Activated CD4-positive, alpha-beta T cell treated with anti-CD3 and anti-CD28 coated beads for 4 hours (primary cell): ENCODE measurements around the gene TMEM167A.
"Not testable (repeated sequence)": the region's sequence is repeated elsewhere in the genome, so short reads cannot be mapped to it uniquely, and the experiment has no call there.

Experiments used
- DNase-seq, 2 donors: peaks; one replicate each; pipeline ENCODE4 v3.0.0-alpha.2; 2020

Gene TMEM167A

DNA sequence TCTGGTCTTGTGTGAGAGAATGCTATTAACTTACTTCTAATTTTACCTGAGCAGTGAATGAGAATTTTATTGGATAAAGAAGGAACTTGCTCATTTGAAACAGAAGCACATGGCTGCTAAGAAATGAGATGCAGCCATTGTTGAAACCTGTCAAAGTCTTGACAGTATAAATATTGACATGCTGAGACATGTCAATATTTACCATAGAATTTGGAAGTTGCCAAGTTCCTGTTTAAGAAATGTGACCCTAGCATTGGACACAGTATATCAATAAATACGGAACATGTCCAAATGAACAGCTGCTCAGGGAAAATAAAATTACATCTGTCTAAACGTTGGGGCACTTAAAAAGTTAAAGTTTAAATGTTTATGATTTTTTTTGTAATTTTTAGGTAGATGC lies 7.9 kb upstream of the TMEM167A start:
- DNase-seq: no peak

DNA sequence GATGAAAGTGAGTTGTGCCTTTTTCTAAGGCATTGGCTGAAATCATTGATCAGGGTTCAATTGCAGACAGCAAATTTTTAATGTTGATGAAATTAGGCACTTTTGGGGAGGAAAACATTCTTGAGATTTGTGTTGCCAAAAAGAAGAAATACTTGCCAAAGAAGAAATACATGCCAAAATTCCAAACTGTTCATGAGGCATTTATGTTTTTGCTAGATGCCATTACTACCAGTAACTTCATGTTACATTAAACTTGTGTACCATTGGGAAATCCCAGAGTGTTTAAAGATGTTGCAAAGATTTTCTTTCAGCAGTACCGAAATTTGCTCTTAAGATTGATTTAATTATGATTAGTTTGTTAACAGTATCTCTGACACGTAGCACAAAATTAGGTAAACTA lies 7.1 kb upstream of the TMEM167A start:
- no peak for DNase-seq

DNA sequence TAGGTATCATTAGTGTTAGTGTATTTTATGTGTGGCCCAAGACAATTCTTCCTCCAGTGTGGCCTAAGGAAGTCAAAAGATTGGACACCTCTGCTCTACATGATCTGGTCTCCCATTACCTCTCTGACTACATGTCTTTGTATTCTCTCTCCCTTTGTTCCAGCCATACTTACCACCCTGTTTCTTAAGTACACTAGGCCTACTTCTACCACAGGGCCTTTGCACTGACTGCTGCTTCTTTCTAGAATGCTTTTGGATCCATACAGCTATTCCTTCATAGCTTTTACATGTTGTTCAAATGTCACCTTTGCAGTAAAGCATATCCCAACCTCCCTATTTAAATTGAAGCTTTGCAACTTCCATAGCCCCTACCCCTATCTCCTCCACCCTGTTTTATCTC lies 5.6 kb upstream of the TMEM167A start:
- no peak for DNase-seq

DNA sequence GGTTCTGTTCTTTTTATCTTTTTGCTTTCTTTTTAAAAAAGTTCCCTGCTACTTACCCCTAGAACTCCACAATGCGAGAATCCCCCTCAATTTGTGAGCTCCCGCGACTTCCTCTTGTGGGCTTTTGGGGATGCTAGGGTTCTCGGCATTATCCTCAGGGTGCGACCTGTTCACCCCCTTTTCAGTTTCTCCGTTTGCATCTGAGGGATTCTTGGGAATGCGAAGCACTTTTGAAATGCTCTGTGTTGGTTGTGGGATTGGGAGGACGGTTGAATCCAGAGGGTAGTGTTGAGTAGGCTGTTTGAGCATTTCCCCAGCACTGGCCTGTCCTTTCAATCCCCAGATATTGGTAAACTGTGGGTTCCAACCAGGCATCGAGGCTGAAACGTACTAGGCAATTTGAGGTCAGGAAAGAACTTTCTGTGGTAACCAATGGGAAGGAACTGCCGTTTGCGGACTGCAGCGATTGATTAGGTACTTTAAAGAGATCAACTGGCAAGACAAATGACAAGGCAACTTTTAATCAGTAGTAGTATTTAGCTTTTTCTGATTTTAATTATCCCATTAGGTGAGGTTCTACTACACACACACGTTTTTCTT lies 568 bp upstream of the TMEM167A start:
- no peak for DNase-seq

DNA sequence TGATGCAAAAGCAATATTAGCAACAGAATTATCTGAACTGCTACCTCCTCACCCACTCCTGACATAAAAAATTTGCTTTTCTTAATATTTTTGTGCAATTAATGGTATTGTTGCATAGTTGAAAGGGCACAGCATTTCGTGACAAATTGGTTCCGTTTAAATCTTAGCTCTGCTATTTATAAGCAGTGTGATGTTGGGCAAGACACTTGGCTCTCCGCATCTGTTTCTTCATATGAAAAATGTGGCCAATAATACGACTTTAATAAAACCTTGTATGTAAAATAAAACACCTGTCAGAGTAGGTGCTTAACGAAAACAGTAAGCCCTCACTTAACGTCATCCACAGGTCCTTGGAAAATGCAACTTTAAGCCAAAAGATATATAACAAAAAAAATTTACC lies 4.2 kb downstream of the TMEM167A start:
- no peak for DNase-seq

DNA sequence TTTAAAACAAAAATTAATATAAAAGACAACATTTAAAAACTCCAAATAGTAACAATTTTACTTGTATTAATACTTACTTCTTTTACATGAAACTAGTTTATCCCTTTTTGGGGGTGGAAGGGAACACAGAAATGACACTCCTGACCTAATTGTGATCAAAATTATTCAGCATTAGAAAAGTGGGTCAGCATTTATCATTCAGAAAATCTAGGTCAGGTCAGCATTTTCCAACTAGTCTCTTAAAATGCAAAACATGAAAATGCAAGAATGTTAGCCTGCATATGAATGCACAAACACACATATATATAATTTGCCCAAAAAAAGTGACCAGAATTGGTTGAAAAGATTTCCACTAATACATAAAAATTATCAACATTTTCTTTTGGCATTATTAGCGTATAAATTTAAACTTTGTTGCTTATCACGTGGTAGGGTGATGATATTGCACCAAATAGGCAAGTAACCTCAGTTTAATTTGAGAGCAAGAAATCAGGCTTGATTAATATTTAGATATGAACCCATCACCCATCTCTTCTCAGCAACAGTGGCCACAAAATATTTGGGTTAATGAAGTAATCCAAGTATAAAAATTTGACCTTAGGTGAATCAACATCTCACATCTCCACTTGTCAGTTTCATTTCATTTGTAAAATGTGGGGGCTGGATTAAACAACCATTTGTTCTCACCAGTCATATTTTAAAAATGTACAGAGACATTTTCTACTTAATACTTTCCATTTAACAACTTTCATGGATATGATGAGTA lies 5.7 kb downstream of the TMEM167A start:
- no peak for DNase-seq

DNA sequence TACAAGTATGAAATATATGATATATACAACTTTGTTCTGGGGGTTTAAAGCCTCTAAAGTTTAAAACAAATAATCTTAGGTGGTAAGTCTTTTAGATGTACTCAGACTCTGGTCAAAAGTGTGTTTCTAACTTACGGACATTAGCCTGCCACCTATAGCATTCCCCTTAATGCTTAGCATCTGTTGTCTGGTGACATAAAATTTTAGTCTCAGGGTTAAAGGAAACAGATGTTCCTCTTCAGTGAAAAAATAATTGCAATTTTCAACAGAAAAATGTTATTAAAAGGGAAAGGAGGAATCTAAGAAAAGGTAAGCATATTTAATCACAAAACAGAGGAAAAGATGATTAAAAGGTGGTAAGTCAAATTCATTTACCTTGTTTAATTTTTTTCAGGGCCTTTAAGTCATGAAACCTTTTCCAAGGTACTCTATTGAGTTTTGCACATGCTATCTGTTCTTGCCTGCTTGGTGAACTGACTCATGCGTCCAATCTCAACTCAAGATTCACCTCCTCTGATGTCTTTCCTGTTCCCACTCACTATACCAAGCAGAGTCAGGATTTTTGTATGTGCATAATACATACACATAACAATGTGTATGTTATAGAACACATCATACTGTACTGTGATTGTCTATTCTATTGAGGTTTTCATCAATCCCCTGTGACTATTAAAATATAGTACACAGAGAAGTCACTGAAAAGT lies 7.9 kb downstream of the TMEM167A start:
- no peak for DNase-seq

DNA sequence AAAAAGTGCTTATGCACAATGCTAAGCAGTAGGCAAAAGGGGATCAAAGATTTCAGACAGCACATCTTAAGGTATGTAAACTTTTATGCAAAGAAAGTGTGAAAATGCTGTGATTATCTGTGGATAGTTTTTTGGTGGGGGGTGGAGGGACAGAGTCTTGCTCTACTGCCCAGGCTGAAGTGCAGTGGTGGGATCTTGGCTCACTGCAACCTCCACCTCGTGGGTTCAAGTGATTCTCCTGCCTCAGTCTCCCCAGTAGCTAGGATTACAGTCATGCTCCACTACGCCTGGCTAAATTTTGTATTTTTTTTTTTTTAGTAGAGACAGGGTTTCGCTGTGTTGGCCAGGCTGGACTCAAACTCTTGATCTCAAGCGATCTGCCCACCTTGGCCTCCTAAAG lies 9.8 kb downstream of the TMEM167A start:
- not testable (repeated sequence) for DNase-seq

DNA sequence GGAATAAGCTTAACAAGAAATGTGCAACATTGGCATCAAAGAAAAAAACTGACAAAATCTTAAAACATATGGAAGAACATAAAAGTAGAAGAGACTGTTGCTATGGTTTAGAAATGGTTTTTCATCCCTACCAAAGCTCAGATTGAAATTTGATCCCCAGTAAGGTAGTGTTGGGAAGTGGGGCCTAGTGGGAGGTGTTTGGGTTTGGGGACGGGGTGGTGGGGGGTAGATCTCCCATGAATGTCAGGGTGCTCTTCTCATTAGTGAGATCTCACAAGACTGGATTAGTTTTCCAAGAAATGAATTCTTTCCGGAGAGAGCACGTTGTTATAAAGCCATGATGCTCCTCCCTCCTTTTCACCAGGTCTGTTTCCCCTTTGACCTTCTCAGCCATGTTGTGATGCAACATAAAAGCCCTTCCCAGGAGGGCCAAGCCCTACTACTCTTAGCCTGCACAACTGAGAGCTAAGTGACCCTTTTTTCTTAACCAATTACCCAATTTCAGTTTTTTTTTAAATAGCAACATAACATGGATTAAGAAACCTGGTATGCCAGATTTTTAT lies 10.6 kb downstream of the TMEM167A start:
- DNase-seq: no peak

DNA sequence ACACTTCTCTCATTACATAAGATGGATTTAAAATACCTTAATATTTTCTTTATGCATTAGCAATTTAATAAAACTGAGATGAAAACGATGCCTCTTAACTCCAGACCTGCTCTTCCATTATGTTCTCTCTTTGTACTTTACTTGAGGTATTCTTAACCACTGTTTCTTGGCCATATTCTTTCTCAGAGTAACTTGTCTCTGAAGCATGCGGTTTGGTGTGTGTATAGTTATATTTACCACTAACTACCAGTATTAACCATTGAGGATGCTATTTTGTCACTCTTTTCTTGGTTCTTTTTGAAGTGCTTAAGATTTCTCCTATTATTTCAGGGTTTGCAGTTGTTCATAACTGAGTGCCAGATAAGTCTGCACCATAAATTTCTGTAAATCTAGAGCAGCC lies 17.9 kb downstream of the TMEM167A start:
- DNase-seq: no peak

DNA sequence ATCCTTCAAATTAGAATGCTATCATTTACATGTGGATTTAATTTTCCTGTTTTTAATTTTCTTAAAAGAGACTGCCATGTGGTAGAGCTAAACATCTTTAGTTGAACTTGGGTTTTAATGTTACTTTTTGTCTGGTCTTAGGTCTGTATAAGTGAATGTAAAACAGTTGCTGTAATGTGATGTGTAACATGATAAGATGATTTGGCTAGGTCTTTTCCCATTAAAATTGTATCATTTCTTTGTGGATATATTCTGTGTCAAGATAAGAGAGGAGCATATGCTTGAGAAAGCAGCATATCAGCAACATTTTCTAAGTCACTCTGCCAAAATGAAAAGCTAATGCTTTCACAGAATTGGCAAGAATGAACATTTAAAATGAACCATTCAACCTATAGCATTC lies 18.5 kb downstream of the TMEM167A start:
- no peak for DNase-seq

DNA sequence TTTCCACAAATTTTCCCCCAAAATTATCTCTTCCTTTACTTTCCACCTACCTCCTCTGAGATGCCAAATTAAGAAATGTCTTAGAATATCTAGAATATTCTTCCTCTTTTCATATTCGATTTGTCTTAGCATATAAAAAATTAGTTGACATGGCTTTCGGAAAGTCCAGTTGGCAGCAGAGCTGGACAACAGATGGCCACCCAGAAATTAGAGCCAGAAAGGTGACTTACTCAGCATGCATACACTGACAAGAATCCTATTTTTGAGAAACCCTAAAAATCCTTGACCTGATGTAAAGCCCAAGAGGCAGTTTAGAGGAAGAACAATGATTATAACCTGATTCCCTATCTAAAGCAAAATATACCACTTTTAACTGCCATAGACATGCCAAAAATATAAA lies 22.0 kb downstream of the TMEM167A start:
- DNase-seq: no peak

DNA sequence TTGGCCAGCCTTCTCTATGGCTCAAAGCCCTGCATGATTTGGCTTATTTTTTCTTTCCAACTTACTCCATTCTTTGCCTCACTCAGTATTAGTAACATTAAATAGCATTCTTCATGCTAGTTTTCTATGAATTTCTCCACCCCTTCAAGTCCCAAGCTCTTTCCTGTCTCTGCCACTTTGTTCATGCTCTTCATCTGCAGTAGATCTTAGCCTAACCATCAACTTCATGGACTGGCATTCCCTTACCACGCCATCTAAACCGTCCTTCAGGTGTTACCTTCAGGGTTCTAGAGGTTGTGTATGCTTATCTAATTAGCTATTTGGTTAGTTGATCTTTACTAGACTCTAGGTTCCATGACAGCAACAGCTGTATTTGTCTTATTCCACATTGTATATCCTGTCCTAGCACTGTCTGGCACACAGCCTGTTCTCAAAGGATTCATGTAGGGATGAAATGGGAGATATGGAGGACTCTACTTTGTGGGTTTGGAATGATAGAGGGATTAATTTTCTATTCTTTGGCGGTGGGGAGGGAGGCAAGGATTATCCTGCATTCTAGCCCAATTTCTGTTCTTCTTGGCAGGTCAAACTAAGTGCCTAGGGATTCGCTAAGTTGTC lies 26.4 kb downstream of the TMEM167A start:
- no peak for DNase-seq

DNA sequence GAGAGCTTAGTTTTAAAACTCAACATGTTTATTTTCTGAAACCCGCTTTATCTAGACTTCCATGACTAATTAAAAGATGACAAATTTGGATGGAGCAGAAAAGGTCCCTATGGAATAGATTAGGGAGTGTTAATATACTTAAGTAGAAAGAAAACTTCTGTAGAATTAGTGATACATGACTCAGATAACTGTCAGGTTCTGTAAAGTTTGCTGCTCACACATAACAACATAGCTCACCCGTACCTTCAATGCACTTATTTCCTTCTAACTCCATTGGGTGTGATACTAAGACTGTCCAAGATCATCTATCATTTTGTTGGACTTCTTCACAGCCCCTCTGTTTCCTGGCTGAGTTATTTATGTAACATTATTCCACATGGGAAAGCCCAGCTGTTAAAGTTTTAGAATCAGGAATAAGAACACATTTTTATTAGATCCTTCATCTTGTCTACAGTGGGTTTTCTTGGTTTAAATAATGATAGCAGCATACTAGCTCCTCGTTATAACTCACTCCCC lies 27.8 kb downstream of the TMEM167A start:
- DNase-seq: no peak

DNA sequence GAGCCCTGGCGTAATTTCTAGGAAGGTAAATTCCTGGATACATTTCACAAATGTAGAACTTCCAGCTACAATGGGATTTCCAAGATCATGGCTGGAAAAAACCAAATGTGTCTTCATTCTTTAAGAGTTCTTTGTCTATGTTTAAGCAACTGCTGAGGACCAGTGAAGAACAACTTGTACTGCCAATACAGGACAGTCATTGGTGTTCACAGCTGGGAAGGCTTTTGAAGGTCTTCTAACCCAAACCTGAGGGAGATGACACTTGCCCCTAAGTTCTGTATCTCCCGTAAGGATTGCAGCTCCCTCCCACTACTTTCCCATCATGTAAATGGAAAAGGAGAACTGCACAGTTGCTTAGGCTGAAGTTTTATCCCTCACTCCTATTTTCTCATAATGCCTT lies 28.4 kb downstream of the TMEM167A start:
- no peak for DNase-seq

DNA sequence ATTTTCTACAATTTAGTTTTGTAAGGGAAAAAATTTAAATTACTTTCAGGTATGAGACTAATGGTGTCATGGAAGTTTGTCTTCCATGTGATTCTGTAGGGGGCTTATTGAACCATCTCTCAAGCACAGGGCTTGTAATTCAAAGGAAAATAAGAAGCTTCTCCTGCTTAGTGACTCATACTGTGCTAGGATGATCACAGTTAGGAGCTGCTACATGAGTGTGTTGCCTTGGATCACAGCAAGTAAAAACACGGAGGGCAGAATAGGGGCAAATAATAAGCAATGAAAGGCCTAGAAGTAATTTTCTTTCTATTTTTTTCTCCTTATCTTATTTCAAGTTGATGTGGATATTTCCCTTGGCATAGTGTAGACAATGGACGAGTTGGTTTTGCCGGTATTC lies 28.9 kb downstream of the TMEM167A start:
- DNase-seq: no peak

DNA sequence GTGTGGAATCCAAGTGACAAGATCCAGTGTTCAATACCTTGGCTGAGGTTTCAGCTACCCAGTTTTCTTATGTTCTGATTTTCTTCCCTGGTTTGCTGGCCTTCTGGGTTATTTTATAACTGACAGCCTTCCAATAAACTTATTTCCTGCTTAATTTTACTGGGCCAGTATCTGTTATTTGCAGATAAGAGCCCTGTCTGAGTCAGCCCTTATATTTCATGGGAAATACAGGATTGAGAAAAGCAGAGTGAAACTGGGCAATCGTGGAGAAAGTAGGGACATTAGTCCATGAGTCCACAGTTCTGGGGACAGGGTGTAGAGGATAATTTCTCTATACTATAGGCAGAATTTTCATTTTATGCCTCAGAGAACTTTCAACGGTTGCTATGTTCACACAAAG lies 32.3 kb downstream of the TMEM167A start:
- DNase-seq: no peak

DNA sequence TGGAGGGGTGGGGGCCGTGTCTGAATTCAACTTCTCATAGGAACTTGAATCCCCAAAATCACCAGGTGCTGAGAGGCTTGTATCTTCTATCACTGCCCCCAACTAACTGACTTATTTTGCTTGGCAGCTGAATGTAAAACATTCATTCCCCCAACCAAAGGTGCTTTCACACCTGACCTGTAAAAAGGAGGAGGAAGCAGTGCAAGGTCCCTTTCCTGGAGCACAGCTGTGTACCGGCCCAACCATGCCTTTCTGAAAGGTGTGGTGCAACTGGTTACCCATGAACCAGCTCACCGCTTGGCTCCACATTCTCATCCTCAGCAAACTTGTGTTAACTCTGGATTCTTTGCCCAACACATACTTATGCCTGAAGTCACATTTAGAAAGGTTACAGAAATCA lies 34.7 kb downstream of the TMEM167A start:
- DNase-seq: no peak

DNA sequence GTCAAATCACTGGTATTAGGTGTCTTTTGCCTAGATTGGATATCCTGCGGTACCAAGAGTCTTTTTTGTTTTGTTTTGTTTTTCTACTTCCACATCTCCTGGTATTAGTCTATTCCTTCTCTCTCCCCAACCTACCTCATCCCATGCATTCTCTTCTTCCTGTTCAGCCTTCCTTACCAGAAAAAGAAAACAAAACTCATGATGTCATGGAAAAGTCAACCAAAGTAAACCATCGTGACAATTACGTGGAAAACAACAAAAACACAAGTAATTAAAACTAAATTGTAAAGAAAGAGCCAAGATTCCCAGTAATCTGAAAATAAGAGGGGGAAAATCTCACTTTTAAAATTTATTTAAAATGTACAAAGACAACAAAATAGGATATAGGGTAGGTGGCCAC lies 38.3 kb downstream of the TMEM167A start:
- no peak for DNase-seq

DNA sequence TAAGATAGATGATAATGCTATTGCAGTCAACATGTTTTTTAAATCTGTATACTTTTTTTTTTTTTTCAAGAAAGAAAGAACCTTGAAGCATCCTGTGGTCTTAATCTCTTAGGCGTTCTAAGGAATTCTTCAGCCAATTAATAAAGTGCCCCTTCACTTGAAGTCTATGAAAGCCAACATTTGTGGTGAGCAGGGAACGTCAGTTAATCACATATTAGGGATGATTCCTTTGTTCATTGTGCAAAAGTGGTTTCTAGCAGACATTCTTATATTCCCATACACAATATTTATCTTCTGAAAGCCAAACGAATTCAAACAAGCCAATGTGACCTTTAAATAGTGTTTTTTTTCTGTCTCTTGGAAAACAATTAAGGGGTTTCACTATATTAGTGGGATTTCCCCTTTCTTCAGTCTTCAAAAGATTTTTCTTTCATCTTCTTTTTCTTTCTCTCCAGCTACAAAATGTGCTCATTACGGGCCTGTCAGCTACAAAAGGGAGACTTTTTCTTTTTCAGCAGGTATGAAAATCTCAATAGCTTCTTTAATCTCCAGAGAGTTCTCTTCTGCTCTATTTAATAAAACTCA lies 40.1 kb downstream of the TMEM167A start:
- DNase-seq: no peak

DNA sequence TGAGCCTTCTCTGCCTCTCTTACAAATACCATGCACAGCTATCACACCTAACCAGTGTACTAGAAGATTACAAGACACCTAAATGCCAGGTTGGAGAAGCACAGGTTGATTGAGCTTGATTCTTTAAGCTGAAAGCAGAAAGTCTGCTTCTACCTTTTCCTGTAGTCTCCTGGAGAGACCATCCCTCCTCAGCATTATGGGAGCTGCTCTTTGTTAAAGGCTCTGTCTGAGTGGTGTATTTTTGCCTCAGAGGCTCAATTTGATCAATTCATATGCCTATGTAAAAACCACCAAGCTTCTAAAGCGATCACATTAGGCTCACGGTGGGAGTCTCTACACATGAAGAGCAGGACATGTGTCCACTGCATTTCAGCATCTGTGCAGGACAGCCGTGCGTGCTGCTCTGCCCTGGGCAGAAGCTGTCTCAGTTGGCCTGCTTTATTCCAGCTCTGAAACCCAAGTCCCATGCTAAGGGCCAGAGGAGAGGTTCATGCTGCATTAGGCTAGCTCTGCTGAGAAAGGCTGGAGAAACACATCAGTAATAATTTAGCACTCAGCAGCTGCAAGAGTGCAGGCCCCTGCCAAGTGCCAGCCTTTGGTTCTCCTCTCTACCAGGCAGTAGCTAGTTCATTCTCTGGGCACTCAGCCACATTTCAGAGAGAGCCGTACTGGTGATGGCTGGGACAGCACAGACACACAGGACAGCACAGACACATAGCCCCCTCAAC lies 41.7 kb downstream of the TMEM167A start:
- no peak for DNase-seq

DNA sequence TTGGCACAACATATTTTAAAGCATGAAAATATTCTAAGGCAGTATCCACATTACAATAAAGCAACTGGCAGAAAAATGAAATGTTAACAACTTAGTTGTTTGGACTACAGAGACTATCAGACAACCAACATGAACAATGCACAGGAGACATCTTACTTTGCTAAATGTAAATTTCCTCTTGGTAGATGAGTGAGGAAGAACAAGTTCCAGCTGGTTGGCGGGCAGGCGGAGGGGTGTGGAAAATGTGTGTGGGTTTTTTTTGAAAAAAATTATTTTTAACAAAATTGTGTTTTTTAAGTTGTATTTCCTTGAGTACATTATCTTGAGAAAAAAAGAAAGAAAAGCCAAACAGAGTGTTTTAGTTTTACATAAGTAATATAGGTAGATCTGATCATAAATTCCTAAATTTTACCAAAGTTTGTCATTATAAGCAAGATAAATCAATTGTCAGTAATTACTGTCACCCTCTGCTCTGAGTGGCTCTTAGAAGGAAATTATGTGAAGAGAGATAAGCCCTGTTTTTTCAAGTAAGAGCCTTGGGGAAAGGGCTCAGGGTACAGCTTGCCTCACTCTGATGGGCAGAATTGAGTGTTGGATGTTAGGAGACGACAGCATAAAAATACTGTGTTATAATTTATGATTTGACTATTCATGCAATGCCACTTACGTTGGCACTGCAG lies 42.5 kb downstream of the TMEM167A start:
- no peak for DNase-seq
